ENCODE results near the gene ZNF548.

The ZNF548 gene

GRCh38 chr19:57403737-57404563 lies 14.3 kb downstream of the ZNF548 start:
- no peak for DNase-seq

DNA sequence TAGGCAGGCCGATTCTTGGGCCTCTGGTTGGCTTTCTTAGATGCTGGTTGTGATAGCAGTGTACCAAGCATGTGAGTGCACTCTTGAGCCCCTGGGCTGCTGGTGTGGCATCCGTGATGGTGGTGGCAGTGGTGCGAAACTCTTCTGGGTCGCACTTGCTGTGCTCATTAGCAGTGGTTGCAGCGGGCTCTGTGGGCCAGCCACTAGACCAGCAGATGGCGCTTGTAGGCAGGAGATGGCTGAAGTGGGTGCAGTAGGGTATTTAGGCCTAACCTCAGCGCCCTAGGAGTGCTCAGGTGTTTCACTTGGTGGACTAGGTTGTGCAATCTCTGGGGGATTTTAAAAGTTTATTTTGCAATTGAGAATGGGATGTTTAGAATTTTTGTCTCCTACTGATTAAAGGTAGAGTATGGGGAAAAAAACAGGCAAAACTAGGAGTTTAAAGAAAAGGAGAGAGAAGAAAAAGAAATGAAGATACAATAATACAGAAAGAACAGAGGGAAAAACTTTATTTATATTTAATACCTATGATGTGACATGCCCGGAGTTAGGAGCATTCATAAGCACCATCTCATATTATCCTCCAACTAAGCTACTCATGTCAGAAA lies 17.0 kb downstream of the ZNF548 start:
- peak; percentile 74 for DNase-seq

DNA sequence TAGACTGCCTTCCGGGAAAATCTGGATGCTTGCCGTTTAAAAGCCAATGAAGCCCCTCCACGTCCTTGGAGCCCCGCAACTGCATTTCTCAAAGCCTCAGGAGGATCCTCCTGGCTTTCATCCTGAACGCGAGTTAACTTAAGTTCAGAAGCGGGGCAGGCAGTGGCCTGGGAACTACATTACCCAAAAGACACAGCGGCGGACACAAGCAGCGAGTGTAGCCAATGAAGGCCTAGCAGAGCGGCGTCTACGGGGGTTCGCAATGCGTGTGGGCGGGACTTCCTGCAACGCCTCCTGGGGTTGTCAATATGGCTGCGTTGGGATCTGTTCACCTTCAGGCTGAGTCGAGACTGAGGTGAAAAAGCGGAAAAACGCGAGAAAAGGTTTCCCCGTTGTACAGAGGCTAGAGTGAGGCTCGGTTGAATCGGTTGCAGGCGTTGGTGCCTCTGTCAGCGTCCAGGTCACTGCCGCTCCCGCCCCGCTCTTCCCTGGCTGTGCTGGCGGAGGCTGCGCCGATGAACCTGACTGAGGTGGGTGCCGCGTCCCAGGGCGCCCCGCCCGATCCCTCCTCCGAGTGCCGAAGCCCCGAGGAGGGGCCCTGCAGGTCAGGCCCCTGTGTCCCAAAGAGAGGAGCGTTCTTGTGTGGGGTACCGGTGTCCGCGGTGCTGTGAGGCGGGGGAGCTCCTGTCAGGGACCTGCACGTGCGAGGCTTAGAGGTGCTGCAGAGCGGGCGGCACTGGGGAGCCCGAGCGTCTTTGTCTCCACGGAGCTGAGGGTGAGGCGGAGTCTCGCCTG lies 21.4 kb downstream of the ZNF548 start, which contains the start of gene ZNF17:
ZNF17 (plus strand) TSS at position 285 of the 795 bp plus-strand sequence. CDS start 2,455 bp downstream, outside the sequence.
- peak; percentile 86 for DNase-seq

DNA sequence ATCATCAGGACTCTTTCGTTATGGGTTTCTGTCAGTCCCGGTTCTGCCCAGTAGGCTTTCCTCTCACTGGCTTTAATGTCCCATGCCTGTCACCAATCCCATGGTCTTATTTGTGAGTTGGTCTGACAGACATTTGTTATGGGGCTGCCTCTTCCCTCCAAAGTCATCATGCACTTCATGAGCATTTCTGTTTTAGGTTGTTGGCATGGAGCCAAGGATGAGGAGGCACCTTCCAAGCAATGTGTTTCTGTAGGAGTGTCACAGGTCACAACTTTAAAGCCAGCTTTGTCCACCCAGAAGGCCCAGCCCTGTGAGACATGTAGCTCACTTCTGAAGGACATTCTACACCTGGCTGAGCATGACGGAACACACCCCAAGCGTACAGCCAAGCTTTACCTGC lies 29.8 kb downstream of the ZNF548 start:
- DNase-seq = no peak

DNA sequence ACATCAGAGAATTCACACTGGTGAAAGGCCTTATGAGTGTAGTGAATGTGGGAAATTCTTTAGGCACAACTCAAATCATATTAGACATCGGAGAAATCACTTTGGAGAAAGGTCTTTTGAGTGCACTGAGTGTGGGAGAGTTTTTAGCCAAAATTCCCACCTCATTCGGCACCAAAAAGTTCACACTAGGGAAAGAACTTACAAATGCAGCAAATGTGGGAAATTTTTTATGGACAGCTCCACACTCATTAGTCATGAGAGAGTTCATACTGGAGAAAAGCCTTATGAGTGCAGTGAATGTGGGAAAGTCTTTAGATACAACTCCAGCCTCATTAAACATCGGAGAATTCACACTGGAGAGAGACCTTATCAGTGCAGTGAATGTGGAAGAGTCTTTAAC lies 31.4 kb downstream of the ZNF548 start:
- no peak for DNase-seq

DNA sequence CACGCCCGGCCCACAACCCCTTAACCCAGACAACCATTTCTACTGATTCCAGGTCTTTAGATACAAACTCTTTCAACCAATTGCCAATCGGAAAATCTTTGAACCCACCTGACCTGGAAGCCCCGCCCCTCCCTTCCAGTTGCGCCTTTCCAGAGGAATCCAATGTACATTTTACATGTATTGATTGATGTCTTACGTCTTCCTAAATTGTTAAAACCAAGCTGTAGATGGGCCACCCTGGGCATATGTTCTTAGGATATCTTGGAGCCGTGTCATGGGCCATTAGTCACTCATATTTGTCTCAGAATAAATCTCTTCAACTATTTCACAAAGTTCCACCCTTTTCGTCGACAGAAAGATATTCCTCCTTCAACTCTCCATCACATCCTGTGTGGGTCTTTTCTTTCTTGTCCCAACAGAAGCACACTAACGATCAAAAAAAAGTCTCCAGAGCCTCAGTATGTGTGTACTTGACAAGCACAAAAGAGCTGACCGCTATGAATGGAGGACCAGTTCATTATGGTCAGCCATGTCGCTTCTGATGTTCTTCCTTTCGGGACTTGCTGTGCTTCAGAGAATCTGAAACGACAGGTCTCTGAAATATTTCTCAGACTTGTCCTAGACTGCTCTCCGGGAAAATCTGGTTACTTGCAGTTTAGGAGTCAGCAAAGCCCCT lies 44.9 kb downstream of the ZNF548 start:
- no peak for DNase-seq

DNA sequence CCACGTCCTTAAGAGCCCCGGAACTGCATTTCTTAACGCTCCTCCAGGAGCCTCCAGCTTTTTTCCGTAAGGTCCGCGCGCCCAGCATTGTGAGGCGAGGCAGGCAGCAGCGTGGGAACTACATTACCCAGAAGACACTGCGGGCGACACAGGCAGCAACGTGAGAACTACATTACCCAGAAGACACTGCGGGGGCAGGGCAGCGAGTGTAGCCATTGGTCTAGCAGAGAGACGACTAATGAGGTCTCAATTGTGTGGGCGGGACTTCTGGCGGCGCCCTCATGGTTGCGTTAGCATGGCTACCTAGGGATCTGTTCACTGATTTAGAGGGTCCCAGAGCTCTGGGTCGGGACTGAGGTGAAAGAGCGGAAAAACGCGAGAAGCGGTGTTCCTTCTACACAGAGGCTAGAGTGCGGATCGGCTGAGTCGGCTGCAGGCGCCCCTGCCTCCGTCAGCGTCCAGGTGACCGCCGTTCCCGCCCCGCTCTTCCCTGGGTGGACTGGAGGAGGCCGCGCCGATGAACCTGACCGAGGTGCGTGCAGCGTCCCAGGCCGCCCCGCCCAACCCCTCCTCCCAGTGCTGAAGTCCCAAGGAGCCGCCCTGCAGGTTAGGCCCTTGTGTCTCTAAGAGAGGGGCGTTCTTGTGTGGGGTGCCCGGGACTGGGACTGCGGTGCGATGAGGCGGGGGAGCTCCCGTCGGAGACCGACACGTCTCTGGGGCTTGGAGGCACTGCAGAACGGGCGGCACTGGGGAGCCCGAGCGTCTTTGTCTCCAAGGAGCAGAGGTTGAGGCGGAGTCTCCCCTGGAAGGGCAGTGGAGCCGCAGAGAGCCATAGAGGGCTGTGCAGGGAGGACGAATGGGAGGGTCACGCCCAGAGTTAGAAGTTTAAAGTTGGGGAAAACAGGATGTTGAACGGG lies 45.7 kb downstream of the ZNF548 start, which contains the start of gene ZNF749:
ZNF749 (plus strand) TSS at position 264 of the 917 bp plus-strand sequence; CDS start at position 518, 254 bp downstream.
- DNase-seq = peak; percentile 91

DNA sequence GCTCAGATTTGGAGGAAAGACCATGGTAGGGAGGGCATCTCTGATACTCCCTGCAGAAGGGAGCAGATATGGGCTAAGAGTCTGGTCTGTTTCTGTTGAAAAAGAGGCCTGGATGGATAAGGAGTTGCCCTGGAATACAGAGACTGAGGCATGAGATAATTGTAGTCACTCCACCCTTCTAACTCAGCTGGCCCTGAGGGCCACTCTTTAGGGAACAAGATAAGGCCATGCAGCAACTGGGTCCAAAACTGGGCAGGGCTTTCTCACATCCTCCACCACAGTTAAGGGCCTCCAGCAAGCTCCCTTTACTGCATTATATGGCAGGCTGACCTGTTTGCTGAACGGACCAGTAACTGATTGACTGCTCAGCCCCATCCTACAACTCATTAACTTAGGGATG lies 46.8 kb downstream of the ZNF548 start:
- no peak for DNase-seq

DNA sequence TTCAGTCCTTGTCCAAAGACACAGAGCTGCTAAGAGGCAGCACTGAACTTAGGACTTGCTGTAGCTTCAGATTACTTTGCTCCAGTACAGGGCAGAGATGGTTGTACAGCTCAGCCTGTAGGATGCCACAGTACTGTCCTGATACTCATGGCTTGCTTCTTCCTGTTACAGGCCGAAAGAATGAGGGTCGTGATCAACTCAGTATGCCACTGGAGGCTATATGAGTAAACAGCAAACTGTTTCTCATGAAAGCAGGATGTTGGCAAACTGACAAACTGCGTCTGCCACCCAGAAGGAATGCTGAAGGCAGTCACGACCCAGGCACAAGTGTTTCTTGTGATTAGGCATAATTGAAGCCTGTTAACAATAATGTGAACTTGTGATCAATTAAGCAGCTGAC lies 48.3 kb downstream of the ZNF548 start:
- no peak for DNase-seq

DNA sequence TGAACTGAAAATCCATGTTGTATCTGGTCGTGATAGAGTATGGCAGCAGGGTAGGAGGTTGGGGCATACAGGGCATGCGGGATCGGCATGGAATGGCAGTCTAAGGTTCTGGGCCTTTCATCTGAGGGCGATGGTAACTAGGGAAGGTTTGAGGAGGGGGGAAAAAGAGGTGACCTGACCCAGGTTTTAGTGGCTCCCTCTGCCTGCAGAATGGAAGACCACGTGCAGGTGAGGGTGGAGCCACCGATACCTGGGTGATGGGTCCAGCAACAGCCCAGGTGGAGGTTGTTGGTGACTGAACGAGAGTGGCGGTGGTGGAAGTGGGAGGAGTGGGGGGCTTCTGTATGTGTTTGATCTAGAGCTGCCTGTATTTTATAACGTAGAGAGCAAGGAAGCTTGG lies 49.3 kb downstream of the ZNF548 start:
- no peak for DNase-seq

GRCh38 chr19:57441979-57442752 lies 52.5 kb downstream of the ZNF548 start:
- no peak for DNase-seq

DNA sequence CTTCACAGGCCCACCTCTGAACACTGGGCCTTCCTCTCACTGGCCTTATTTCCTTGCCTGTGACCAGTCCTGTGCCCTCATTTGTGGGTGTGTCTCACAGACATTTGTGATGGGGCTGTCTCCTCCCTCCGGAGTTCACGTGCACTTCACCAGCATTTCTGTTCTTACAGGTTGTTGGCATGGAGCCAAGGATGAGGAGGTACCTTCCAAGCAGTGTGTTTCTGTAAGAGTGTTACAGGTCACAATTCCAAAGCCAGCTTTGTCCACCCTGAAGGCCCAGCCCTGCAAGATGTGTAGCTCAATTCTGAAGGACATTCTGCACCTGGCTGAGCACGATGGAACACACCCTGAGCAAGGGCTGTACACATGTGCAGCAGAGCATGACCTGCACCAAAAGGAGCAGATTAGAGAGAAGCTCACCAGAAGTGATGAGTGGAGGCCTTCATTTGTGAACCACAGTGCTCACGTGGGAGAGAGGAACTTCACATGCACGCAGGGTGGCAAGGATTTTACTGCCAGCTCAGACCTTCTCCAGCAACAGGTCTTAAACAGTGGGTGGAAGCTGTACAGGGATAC lies 53.6 kb downstream of the ZNF548 start:
- DNase-seq = no peak

GRCh38 chr19:57452307-57452706 lies 62.7 kb downstream of the ZNF548 start:
- no peak for DNase-seq

Measured in activated T-cell treated with anti-CD3 and anti-CD28 coated beads, Interleukin-2, amount 50 U/mL, for 1 hour (primary cell).